ENCODE results near the gene TBC1D21.

TBC1D21 gene, protein sequence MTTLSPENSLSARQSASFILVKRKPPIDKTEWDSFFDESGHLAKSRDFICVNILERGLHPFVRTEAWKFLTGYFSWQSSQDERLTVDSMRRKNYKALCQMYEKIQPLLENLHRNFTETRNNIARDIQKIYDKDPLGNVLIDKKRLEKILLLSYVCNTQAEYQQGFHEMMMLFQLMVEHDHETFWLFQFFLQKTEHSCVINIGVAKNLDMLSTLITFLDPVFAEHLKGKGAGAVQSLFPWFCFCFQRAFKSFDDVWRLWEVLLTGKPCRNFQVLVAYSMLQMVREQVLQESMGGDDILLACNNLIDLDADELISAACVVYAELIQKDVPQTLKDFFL
- total RNA-seq: 0 reads per million in 2 experiments

DNA sequence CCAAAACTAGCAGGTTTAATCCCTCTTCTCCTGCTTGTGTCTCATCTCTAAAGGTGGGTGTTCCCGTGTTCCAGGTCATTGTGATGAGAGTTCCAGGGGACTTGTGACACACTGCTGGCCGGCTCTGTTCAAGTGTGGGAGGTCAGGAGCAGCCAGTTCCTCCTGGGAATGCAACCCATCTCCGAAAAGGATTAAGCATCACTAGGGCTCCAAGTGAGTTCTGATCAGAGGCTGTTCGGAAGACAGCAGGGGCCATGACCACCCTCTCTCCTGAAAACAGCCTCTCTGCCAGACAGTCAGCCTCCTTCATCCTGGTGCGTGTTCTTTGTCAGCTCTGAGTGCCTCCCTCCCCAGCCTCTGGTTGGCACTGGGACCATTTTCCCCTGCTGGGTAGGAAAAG lies at the start of gene TBC1D21:
Gene TBC1D21 (plus strand): TSS at position 109 of the 400 bp plus-strand sequence. CDS start 146 bp downstream, at position 255.
- no peak for DNase-seq (ENCODE audit: low read depth)

DNA sequence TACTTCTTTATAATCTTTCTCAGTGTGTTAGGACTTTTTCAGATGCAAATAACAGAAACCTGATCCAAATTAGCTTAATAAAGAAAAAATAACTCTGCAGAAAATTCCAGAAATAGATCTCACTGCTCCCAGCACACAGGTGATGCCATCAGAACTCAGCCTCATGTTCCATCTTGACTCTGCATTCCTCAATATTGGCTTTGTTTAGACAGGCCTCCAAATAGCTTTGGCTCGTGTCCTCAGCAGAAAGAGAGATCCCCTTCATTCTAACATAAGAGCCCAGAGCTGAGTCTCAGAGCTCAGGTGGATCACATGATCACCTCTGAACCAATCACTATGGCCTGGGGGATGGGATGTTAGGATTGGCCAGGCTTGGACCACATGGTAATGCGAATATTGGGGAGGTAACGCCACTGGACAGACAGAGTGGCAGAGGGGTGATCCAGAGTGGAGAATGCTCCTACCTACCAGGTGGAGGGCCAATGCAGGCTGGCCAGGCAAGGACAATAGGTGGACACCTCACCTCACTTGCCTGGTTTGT lies 46.6 kb upstream of the TBC1D21 start:
- DNase-seq (ENCODE audit: low read depth): no peak

DNA sequence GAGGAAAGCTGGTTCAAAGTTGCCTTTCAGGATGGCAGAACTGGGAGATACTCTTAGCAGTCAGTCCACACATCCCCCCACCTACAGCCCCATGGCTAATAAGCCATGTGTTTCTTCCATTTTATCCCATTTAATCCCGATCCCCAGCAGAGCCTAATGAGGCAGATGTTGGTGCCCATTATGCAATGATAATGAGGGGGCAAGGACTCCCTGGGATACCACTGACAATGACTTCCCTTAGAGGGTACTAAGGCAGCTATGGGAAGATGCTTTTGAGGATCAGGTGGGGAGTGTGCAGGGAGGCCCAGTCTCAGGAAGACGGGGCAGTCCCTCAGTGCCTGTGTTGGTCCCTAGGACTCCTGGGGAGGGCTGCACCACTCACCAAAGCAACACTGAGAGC lies 43.8 kb upstream of the TBC1D21 start:
- no peak for DNase-seq (ENCODE audit: low read depth)

DNA sequence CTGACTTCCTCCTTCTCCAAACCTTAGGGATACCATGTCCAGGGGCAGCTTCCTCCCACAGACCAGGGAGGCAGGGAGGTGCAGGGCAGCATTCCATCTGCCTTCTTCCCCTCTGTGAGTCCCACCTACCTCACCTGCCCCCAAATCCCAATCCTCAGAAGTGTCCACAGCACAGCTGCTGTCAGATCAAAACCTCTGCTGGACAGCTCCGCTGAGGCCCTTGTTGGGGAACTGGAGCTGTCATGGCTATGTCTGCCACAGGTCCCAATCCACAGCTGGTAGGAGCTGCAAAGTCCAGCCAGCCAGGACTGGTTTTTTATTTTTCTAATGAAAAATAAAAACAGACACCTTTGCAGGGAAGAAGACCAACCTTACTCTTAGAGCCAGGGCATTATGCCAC lies 40.7 kb upstream of the TBC1D21 start:
- no peak for DNase-seq (ENCODE audit: low read depth)

DNA sequence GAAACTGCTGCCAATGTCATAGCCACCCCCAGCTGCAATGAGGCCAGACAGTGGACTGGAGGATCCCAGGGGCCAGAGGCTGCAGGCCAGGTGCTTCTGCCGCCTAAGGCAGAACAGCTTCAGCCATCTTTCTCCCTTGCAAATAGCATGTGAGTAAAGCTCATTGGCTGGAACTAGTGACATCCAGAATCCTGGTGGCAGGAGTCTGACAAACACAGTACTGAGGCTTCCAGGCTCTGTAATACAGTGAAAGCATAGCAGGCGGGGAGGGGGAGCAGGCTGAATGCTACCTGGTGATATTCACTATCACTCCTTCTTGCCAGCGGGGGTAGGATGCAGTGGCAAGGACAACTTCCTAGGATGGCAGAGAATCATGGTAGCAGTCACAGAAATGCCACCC lies 36.5 kb upstream of the TBC1D21 start:
- DNase-seq (ENCODE audit: low read depth): no peak

DNA sequence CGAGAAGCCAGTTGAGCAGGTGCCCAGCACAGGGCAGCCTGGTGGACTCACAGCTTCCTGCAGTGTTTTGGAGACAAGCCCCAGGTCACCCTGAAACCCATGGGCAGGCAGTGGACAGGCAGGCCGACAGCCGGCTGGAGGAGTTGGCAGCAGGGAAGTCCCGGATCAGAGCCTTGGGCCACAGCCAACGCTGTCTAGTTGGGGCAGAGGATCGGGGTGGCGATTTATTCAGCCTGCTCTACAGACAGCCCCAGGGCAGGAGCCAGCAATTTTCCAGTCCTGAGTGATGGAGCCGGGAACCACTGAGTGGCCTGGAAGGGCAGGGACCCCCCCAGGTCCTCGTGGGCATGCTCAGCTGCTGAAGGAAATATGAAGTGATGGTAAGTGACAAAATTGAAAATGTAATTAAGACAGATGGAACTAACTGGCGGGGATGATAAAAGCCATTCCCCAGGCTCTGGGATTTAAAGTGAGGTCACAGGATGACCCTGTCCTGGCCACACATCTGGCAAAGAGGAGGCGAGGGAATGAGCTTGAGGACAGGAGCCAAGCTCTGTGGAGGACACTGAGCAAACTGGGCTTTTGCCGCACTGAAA lies 34.4 kb upstream of the TBC1D21 start:
- DNase-seq (ENCODE audit: low read depth): no peak

DNA sequence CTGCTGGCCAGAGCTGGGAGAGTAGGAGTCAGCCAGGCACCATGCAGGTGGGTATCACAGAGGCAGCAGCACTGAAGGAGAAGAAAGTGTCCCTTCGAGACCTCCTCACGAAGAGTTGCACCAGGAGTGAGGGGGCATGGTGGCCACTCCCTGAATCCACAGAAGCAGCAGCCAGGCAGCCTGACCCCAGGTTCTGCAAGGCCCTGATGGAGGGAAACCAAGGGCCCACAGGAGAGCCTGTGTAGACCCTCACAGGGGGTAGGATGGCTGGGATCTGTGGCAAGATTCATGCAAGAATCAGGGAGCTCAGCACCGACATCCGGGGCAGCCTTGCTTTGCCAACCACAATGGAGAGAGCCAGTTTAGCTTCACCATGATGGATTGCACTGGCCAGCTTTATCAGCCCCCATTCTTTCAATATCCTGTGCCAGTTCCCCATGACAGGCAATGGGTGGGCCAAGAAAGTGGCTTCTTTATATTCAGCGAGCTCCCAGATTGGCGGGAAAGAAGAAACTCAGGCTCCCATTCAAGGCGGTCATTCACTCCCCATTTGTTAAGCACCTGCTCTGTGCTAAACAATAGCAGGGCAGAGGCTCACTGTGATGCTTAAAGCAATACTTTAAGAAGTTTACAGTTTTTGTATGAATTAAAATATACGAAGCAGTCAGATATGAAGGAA lies 33.5 kb upstream of the TBC1D21 start:
- DNase-seq (ENCODE audit: low read depth): no peak

DNA sequence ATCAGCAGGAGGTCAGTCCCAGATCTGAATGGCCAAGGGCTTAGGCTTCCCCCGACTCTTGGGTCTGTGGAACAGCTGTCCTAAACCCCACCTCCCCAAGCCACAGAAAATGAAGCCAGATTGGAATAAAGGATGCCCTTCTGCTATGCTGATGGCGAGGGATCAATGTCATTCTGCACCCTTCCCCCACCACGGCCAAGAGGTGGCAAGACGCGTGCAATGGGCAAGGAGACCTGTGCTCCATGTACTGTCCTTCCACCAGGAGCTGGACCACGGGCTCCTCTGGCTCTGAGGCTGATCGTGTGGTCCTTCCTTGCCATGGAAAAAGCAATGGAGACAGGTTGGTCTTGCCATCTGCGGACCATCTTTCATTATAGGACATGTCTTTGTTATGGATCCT lies 32.6 kb upstream of the TBC1D21 start:
- no peak for DNase-seq (ENCODE audit: low read depth)

DNA sequence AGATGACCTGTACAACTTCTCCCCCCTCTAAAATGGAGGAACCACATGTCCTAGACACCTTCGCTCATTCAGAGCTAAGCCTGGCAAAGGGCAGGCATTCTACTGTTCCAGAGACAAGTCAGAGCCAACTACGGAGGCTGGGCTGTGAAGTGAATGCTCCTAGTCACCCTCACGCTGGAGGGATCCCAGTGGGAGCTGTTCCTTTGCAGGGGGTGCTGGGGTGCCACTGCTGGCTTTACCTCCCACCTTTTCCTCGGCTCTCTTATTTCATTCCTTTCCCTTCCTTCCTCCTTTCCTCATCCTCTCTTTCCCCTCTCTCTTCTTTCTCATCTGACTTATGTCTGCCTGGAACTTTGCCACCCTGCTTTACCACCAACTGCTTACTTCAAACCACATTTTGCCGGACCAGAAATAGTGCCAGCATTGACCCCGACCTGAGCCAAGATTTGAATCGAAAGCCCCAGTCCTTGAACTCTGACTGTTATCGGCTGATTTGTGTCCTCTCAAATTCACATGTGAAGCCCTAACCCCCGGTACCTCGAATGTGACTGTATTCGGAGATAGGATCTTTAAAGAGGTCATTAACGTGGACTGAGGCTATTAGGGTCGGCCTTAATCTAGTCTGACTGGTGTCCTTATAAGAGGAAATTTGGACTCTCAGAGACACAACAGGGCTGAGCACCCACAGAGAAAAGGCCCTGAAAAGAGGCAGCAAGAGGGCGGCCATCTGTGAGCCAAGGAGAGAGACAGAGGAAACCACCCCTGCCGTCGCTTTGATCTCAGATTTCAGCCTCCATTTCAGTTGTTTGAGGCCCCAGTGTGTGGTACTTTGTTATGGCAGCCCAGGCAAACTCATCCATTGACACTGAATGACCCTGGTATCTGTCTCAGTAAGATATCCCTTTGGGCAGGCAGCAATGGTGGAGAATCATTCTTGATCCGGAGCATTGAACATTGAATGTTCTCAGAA lies 31.3 kb upstream of the TBC1D21 start:
- DNase-seq (ENCODE audit: low read depth): no peak

DNA sequence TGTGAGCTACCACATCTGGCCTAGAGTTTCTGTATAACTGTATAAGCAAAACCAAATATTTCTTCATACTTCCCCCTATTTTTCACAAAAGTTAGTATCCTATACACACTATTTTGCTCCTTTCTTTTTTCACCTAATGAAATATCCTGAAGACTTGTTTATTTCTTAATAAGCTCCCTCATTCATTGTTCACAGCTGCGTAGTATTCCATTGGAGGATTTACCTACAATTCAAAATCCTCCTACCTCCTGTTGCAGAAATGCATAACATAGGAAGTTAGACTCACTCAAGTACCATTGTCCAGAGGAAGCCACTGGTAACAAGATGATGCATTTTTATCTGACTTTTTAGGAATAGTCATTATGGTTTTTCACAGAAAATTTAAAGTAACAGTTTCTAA lies 29.6 kb upstream of the TBC1D21 start:
- DNase-seq (ENCODE audit: low read depth): no peak

DNA sequence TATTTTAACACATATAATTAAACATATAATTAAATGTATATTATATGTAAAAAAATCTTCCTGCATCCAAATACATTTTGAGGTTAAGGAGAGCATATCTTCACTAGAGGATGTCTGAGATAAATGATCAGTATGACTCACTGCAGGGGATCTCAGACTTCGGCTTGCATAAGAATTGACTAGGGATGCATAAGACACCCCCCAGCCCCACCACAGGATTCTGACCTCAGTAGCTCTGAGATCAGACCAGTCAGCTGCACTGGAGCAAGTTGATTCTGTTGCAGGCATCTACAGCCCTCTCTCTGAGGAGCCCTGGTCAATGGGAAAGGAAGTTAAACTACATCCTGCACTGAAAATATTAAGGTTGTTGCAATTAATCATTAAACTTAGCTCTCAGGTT lies 29.0 kb upstream of the TBC1D21 start:
- no peak for DNase-seq (ENCODE audit: low read depth)

DNA sequence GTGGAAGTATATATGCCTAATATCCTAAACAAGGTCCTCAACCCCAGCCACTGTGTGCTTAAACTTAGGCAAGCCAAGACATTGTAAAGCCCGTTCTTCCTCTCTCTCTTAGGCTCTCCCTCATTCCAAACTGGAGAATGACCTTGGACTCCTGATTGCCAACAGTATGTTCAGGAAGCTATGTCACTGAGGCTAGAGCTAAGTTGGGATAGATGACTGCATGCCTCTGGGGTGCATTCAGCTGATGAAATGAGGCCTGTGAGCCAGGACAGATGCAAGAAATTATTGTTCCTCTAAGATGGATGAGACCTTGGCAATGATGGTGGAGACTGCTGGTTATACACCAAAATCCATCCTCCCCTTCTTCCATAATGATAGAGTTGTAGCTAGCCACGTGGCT lies 27.9 kb upstream of the TBC1D21 start:
- DNase-seq (ENCODE audit: low read depth): no peak

DNA sequence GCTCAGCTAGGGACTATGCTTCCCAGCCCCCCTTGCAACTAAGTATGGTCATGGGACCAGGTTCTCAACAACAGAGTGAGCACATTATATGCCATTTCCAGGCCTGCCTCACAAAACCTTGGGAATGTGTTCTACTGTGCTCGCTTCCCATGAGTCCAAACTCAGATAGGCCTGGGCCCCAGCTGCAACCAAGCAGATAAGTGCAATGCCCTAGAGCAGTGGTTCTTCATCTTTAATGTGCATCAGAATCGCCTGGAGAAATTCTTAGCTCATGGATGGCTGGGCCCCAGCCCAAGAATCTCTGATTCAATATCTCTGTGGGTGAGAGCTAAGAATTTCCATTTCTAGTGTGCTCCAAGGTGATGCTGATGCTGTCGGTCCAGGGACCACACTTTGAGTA lies 27.5 kb upstream of the TBC1D21 start:
- no peak for DNase-seq (ENCODE audit: low read depth)

DNA sequence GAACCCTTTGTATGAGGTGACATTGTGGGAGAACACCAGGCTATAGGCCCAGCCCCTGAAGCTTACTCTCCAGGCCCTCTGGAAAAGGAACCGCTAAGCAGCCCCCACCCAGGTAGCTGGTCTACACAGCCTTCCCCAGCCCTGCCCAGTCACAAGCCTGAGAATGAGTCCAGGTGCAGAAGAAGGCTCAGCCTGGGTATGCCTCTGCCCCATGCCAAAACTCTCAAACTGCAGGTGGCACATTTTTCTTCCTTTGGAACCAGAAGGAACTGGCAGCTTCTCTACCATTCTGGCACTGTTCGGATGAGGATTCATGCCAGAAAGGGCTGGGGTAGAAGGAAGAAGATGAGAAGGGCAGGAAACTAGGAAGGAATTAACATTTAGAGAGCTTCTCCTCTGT lies 23.7 kb upstream of the TBC1D21 start:
- no peak for DNase-seq (ENCODE audit: low read depth)

DNA sequence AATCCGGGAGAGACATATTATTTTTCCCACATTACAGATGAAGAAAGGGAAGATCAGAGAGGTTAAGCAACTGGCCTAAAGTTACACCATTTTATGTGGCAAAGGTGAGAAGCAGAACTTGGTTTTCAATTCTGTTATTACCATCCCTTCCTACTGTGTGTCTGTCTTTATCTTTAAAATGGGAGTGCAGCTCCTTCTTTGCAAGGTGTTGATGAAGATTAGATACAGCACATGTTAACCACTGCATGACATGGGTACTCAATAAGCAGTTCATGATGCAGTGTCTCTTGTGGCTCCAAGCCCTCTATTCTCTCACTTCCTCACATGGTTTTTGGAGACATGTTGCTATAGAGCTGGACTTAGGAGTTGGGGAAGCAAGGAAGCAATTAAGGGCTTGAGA lies 23.1 kb upstream of the TBC1D21 start:
- no peak for DNase-seq (ENCODE audit: low read depth)

DNA sequence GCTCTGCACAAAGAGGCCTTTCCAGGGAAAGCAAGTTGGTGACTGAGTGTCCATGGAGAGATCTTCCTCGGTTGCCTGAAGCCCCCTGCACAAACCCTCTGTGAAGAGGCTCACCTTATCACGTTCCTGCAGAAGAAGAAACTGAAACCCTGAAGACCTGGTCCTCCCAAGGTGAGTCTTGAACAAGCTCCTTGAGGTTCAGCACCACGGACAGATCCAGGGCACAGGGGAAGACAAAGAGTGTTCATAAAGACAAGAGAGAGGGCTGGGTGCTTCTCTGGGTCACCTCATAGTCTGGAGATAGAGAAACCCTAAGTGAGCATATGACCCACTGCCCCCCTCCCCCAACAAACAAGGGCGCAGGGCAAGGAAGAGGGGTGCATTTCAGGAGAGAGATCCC lies 21.7 kb upstream of the TBC1D21 start:
- DNase-seq (ENCODE audit: low read depth): peak; percentile 14

DNA sequence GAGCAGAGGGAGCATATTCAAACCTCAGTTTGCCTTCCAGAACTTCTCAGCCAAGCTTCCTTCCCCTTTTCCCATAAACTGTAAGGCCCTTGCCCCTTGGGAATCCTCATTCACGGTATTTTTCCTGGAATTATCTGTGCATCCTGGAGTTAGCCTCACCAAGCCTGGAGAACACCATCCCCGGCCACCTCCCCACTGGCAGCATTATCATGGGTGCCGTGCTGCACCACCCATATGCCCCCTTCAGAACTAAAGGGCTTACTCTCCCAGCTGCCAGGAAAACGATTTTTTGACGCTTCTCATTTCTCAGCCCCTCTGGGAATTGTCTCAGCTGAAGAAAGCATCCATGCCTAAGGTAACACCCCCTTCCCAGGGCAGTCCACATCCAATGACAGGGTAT lies 20.9 kb upstream of the TBC1D21 start:
- DNase-seq (ENCODE audit: low read depth): no peak

DNA sequence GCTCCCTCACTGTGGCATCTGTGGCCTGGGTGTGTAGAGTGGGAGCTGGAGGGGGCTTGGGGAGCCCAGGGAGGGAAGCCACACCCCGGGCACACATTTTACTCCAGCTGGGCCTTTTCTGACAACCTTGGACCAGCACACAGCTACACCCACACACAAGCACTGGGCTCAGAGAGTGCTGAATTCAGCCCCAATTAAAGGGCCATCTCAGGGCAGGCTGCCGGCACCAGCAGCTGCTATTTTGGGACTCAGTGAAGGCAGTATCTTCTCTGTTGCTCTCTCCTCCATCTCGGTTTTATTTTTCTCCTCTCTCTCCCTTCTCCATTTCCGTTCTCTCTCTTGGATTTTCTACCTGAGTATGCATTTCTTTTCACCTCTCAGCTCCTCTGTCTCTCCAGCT lies 19.1 kb upstream of the TBC1D21 start:
- no peak for DNase-seq (ENCODE audit: low read depth)

DNA sequence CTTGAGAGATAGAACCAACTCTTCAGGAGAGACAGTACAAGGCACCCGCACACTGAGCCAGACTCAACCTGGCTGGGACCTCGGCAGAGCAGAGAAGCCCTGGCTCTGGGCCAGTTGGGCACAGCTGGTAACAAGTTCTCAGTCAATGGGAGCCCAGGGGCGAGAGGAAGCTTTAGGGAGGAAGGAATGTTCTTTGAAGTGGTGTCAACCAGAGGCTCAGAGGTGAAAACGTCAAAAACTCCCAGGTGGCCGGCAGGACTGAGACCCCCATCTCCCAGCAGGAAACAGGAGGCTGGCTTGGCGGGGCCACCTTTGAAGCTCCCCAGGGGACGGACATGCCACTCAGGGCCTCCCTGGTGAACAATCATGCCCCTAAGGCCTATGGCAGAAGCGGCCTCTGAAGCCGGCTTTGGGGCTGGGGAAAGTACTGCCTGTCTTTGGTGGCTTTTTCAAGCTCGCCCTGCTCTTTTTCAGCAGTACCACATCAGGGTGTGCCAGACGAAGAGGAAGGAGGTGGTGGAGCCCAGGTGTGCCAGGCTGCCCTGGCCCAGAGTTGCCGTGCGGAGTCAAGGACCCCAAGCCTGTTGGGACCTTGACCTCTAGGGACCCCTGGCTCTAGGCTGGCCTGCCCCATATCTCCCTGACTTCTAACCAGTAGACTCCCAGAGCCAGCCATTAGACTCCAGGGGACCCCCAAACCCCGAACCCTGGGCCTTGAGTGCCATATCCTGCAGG lies 16.7 kb upstream of the TBC1D21 start:
- no peak for DNase-seq (ENCODE audit: low read depth)

DNA sequence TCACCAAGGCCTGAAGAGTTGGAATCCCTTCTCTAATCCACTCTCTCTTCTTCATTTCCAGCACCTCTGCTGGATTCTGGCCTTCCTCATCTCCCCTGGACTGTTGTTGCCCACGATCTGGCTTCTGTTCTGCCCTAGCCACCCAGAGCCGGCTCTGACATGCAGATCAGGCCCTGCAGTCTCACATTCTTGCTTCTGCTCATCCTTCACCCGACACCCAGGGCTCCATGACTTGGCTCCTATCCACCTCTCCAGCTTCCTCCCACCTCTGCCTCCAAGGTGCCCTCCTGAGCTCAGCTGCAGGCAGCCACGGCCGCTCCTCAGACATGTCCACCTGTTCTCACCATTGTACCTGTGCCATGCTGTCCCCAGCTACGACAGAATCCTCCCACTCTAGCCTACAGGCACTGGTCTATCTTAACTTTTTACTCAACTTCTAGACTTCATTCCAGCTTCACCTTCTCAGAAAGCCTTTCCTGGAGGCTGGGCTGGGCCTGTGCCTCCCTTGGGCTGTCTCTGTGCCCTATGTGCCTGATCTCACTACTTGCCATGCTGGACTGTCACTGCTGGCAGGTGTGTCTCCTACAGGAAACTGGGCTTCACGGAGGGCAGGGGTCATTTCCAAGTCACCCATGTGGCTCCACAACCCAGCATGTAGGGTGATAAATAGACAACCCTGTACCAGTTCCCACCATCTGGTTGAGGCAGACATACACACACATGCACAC lies 16.0 kb upstream of the TBC1D21 start:
- no peak for DNase-seq (ENCODE audit: low read depth)

Data from T follicular helper cell (primary cell).